Measurements from ENCODE around the gene PAF1. TPM values are rescaled to one million over a fixed set of nuclear protein-coding genes. Genes with fewer than 3 reads are reported as not detected.

The PAF1 gene
- total RNA-seq, 1 experiment from 2014 or later, result 53.5 TPM

Small RNA genes lying within 50 kb of the gene (microRNA-seq; reads per million reads assigned to microRNA genes)
- gene MIR4530 (ENCODE audit: borderline number of aligned reads), result not detected

Other genes starting within 250 kb of the PAF1 start
- 0.12 TPM for gene NCCRP1, start 194.1 kb downstream of the PAF1 start, total RNA-seq (2021; ENCODE audit: unreplicated experiment)
- gene SYCN, start 186.8 kb downstream of the PAF1 start, total RNA-seq (2021; ENCODE audit: unreplicated experiment), result not detected
- gene IFNL3, start 146.1 kb downstream of the PAF1 start, total RNA-seq (2021; ENCODE audit: unreplicated experiment), result not detected
- not detected for gene IFNL4, start 142.2 kb downstream of the PAF1 start, total RNA-seq (2021; ENCODE audit: unreplicated experiment)
- not detected for gene IFNL2, start 122.7 kb downstream of the PAF1 start, total RNA-seq (2021; ENCODE audit: unreplicated experiment)
- gene IFNL1, start 94.7 kb downstream of the PAF1 start, total RNA-seq (2021; ENCODE audit: unreplicated experiment), result not detected
- gene LRFN1, start 70.2 kb downstream of the PAF1 start, total RNA-seq (2021; ENCODE audit: unreplicated experiment), result 13.8 TPM
- 0.61 TPM for gene GMFG, start 55.1 kb downstream of the PAF1 start, total RNA-seq (2021; ENCODE audit: unreplicated experiment)
- gene SAMD4B, start 48.7 kb downstream of the PAF1 start, total RNA-seq (2021; ENCODE audit: unreplicated experiment), result 127 TPM
- gene MED29, start 272 bp upstream of the PAF1 start, total RNA-seq (2021; ENCODE audit: unreplicated experiment), result 32.0 TPM
- 131 TPM for gene ZFP36, start 15.7 kb upstream of the PAF1 start, total RNA-seq (2021; ENCODE audit: unreplicated experiment)
- 29.0 TPM for gene PLEKHG2, start 21.6 kb upstream of the PAF1 start, total RNA-seq (2021; ENCODE audit: unreplicated experiment)
- gene RPS16, start 44.8 kb upstream of the PAF1 start, total RNA-seq (2021; ENCODE audit: unreplicated experiment), result 3,365 TPM
- 120 TPM for gene SUPT5H, start 54.5 kb upstream of the PAF1 start, total RNA-seq (2021; ENCODE audit: unreplicated experiment)
- 111 TPM for gene TIMM50, start 89.7 kb upstream of the PAF1 start, total RNA-seq (2021; ENCODE audit: unreplicated experiment)
- 0.17 TPM for gene DLL3, start 107.8 kb upstream of the PAF1 start, total RNA-seq (2021; ENCODE audit: unreplicated experiment)
- not detected for gene SELENOV, start 124.0 kb upstream of the PAF1 start, total RNA-seq (2021; ENCODE audit: unreplicated experiment)
- 1.2 TPM for gene EID2B, start 141.7 kb upstream of the PAF1 start, total RNA-seq (2021; ENCODE audit: unreplicated experiment)
- 11.7 TPM for gene EID2, start 149.1 kb upstream of the PAF1 start, total RNA-seq (2021; ENCODE audit: unreplicated experiment)
- not detected for gene LGALS13, start 211.4 kb upstream of the PAF1 start, total RNA-seq (2021; ENCODE audit: unreplicated experiment)